Testis (tissue), 2 donors: ENCODE measurements around the gene COL13A1.

ENCODE experiments used
- CTCF ChIP-seq, 3 experiments: fragments of 450-650 bp in 2 of 3; fragments of 200-600 bp in 1 of 3; sonication (generic) in 1 of 3; IDR thresholded peaks; one replicate each; pipeline ENCODE4 v1.5.1; 2016 to 2019; ENCODE audit warnings: antibody characterized with exemption in 3 of 3, mild to moderate bottlenecking in 2 of 3, moderate library complexity in 1 of 3
- POLR2A ChIP-seq: fragments of 450-650 bp; IDR thresholded peaks from one replicate; pipeline ENCODE4 v1.6.1; 2017; ENCODE audit warnings: antibody characterized with exemption, mild to moderate bottlenecking, moderate library complexity

GRCh38 chr10:69819716-69820506 lies 18.2 kb downstream of the COL13A1 start:
- TF ChIP-seq CTCF (IDR thresholded peaks at IDR 0.05) (no peak), POLR2A (no peak)
